Middle frontal gyrus (tissue), 1 donor: ENCODE results near the gene HPGDS.
"Not testable (repeated sequence)": the region's sequence is repeated elsewhere in the genome, so short reads cannot be mapped to it uniquely, and the experiment has no call there.

Experiments
- DNase-seq: peaks from one replicate; pipeline ENCODE4 v3.0.0-alpha.2; 2015; ENCODE audit warnings: low spot score; ENCODE audit errors: extremely low spot score

The HPGDS gene

DNA sequence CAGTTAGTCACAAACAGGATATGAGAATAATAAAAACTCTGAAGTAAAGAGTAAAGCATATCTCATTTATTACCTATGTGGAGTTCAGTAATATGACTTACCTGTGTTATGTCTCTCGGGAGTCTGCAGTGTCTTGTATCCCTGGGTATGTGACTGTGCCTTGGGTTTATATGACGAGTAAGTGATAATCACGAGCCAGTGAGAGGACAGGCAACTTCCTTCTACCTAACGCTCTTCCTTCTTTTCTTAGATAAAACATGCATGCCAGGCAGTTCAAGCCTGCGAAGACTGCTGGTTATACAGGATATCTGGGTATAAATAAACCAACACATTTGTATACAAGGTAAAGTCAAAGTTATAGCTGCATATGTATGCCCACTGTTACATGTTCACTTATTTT, at the start of gene HPGDS:
HPGDS (minus strand) TSS at position 143 of the 400 bp plus-strand sequence. CDS start 8,207 bp downstream, outside the sequence.
- DNase-seq: no peak

DNA sequence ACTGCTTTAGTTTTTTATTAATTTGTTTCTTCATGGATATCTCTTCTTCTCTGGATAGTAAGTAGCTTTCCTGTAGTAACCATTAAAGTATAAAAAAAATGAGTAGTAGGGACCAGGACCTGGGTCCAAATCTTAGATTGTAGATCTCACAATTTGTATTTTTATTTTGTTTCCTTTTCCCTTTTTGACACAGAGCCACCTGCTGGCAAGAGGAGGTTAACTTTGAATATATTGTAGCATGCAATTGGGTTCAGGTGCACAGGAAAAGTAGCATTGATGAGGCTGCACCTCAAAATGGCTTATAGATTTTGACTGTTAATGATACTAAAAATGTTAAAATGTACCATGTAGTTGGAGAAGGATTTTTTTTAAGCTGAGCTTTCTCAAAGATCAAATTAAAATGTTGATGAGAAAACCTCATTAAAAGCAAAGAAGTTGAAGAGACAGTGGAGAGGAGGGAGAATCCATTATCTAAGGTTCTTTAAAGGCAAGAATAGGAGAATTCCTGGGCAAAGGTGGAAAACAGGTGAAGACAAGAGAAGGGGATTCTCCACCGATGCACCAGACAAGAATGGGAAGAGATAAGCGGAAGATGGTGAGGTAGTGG, 48.3 kb upstream of the HPGDS start:
- DNase-seq: no peak

DNA sequence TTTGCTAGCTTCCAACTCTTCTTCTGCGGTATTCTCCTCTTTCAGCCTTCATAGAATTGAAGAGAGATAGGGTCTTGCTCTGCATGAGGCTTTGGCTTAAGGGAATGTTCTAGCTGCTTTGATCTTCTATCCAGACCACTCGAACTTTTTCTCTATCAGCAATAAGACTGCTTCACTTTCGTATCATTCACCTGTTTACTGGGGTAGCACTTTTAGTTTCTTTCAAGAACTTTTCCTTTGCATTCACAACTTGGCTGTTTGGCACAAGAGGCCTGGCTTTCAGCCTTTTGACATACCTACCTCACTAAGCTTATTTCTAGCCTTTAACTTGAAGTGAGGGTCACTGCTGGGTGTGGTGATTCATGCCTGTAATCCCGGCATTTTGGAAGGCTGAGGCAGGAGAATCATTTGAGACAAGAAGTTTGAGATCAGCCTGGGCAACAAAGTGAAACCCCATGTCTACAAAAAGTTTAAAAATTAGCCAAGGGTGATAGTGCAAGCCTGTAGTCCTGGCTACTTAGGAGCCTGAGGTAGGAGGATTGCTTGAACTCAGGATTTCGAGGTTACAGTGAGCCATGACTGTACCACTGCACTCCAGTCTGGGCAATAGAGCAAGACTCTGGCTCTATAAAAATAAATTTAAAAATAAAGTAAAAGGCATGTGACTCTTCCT, 47.1 kb upstream of the HPGDS start:
- no peak for DNase-seq

DNA sequence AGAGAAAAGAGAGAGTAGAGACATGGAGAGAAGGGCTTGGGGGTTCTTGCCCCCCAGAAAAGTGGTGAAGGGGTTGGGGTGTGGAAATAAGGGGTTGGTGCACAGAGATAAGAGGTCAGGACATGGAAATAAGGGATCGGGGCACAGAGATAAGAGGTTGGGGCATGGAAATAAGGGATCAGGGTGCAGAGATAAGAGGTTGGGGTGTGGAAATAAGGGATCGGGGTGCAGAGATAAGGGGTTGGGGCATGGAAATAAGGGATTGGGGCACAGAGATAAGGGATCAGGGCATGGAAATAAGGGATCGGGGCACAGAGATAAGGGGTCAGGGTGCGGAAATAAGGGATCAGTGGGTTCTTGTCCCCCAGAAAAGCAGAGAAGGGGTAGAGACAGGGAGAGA, 45.3 kb upstream of the HPGDS start:
- not testable (repeated sequence) for DNase-seq

DNA sequence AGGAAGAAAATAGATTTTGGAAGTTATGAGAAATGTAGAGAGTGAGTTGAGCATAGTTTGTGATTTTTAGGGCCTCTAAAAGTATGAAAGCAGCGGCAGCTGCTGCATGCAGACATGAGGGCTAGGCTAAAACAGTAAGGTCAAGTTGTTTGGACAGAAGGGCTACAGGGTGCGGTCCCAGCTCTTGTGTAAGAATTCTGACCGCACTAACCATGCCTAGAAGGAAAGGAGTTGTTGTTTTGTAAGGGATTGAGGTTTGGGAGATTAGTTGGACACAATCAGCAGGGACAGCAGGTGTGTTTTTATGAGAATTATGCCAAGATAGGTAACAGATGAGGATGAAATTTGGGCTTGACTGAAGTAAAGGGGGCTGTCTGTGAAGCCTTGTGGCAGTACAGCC, 42.8 kb upstream of the HPGDS start:
- DNase-seq: not testable (repeated sequence)

DNA sequence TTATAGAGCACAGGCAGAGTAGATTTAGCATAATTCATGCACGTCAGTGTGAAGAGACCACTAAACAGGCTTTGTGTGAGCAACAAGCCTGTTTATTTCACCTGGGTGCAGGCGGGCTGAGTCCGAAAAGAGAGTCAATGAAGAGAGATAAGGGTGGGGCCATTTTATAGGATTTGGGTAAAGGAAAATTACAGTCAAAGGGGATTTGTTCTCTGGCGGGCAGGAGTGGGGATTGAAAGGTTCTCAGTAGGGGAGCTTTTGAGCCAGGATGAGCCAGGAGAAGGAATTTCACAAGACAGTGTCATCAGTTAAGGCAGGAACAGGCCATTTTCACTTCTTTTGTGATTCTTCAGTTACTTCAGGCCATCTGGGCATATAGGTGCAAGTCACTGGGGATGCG, 40.3 kb upstream of the HPGDS start:
- not testable (repeated sequence) for DNase-seq

DNA sequence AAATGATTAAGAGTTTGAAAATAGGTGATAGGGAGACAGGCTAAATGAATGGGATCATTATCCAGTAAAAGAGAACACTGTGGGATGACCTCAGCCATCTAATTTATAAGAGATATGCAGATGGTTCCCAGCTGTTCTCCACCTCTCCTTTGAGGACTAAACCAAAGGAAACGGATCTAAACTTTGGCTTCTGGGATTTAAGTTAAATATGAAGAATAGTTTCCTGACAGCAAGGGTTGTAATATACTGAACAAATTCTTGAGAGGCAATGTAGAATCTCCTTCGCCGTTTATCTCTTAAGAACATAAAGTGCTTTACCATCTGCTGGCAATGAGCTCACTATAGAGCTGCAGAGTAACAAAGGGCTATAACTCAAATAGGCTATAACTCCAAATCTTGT, 35.4 kb upstream of the HPGDS start:
- no peak for DNase-seq

DNA sequence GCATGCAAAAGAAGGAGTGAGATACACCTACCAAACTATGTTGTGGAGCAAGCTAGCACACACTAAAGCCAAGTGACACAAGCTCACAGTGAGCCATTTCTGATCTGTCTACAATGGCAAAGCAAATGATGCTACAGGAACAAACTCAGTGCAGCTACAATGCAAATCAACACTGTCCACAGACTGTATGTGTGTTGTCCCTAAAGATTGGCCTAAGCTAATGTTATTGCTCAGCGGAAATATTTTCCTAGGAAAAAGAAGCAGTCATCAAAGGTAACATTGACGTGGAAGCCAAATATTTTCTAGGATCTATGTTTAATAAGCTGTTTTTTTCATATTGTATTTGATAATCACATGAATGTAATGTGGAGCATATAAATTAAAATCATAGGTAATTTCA, 34.7 kb upstream of the HPGDS start:
- DNase-seq: no peak

DNA sequence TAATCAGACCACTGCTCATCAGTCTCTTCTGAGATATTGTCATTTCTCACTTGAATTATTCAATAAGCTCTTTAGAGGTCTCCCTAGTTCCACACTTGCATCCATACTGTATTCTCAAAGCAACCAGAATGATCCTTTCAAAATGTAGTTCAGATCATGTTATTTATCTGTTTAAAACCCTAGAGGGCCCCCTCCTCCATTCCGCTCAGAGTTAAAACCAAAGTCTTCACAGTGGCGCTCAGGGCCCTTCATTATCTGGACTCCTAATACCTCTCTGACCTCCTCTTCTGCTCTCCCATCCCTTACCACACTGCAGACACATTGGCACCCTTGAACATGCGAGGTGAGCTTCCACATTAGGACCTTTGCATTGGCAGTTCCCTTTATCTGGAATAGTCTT, 32.7 kb upstream of the HPGDS start:
- no peak for DNase-seq

DNA sequence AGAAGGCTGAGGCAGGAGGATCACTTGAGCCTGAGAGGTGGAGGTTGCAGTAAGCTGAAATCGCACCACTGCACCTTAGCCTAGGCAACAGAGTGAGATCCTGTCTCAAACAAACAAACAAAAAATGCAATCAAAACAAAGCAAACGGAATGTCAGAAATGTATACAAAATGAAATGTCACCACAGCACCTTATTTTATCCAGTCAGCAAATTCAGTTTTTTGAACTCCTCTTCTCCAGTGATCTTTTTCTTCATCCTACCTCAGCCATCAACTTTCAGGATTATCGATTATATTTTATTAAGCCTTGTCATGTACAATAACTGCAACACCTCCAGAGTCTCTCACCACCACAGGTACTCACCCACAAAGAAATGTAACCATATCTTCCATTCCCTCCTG, 31.1 kb upstream of the HPGDS start:
- DNase-seq: no peak

DNA sequence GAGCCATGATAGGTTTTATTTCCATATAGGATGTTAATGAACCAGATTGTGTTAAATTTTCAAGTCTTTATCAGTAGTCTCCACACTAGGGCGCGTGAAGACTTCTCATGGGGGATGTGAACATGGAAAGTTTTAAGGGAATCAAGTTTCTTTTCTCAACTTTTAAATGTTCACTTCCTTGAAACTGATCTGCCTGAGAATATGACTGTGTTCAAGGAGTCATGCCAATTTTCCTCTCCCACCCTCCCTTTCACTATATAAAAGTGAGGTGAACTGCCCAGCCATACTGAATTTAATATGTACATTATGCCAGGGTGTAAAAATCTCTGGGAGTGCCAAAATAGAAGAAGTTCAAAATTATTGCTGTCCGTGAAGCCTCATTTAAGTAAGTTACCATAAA, 30.4 kb upstream of the HPGDS start:
- no peak for DNase-seq

DNA sequence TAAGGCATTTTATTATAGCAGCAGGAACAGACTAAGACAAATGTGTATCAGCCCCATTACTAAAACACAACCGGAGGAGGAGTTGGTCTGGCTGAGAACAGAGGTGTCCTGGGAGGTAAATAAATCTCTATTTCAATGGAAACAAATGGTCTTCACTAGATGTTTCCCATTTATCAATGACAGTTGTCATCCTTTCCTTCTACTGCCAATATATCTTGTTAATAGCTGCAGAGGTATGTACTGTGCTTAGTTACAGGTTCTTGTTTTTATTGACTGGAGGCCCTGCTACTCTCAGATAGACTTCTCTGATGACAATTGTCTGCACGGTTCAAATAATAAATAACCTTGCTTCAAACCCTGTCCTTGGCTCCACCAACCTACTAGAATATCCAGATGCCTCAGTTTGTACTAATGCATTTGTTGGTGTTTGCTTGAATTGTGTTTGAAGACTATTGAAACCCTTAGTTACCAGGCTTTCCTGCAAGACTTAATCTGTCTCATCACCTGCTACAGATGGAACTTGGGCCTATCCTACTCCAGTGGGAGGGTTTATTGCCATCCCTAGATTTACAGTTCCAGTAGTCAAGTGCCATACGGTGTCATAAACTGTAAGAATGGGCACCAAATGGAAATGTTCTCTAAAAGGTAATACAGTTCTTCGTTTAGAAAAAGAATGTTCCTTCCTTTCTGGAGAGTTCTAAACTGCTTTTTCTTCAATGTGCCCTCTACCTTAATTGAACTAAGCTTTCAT, 29.8 kb upstream of the HPGDS start:
- no peak for DNase-seq

DNA sequence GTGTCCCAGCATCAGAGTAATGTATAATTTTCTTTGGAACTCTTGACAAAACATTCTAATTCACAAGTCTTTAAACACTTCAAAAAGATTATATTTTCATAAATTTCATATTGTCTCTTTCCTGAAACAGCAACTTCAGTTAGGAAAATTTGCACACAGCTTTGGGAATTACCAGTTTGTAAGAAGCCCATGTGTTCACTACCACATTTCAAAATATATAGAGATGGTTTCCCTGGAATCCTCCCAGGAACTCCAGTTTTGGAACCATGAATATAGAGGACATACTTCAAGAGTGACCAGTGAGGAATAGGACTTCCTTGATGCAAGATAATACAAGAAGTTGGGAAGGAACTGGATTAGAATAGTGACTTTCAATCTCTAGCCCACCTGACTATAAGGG, 28.7 kb upstream of the HPGDS start:
- DNase-seq: no peak

DNA sequence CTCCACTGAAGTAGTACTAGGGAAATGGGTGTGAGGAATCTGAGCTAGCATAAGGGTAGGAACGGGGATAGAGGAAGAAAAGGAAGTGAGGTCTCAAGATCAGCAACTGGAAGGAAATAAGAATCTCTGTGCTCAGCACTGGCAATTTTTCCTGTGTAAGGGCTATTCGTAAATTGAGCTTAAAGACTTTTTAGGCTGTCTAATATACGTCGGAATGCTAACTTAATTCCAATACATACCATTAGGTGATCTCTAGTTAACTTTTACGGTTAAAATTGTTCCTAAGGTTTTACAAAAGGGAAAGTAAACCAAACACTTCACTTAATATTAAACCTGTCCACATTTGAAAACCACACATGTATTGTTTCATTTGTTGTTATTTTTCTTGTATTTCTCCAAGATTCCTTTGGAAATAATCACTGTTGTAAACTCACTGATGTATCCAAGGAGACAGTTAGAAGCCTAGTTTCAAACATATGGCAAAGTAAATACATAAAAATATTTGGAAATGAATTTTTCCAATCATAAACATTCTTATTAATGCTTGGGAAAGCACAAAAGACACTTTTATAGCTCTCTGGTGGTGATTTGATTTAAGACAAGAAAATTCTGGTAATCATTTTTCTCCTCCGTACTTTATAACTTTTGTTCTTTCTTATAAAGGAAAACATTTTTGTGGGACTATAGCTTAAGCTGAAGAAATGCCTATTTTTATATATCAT, 28.1 kb upstream of the HPGDS start:
- DNase-seq: no peak

DNA sequence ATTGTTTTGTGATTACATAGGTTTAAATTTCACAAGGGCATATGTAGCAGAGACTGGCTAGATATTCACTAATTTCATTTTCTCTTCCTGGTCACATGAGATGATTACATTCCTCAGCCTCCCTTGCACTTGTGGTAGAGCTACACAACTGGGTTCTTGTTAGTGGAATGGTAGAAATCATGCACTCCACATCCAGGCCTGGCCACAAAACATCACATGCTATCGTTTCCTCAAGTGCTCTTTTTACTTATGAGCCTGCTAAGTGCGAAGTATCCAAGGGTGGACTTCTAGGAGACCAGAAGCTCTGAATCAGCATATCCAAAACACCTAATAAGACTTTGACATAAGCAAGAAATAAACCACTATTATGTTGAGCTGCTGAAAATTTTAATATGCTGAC, 26.4 kb upstream of the HPGDS start:
- DNase-seq: no peak

DNA sequence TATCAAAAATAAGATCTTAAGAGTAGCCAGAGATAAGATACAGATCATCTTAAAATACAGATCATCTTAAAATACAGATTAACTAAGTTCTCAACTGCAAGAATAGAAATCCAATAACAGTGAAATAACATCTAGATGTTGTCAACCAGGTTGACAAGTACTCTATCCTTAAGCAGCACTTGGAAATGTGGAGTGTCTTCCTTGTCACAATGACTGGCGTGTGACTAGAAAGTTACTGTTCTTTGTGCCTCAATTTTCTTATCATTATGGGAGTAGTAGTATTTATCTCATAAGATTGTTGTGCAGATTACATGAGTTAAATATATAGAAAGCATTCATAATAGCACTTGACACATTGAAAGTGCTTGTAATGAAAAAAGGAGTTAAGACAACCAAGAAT, 25.8 kb upstream of the HPGDS start:
- DNase-seq: no peak

DNA sequence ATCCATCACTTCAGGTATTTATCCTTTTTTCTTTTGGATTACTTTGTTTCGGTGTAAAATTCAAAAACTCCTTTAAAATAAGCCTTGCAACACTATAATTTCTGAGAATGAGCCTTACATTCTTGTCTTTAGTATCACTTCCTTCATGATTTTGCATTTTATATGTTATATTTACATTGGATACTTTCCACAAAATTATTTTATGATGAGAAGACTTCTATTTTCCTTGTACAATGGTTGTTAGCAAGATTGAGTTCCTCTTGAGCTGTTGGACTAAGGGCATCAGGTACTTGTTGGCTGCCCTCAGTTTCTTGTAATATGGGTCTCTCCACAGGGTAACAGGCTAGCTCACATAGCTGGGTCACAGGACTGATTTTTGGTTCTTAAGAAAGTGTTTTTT, 22.7 kb upstream of the HPGDS start:
- DNase-seq: no peak

DNA sequence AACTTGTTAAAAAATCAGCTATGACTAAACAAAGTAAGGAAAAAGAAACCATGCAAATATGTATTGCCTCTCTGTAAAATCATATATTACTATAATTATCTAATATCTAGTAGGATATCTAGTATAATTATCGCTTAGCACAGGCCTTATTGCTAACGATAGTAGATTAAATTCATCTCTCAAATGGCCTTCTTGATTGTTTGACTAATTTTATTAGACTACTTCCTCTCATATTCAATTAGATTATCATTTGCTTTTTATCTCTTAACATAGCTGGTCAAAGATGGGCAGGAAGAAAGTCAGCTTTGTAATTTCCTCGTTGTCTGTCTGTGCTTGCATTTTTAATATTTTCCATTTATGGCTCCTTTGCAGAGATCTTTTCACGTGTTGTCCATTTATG, 21.9 kb upstream of the HPGDS start:
- DNase-seq: no peak

DNA sequence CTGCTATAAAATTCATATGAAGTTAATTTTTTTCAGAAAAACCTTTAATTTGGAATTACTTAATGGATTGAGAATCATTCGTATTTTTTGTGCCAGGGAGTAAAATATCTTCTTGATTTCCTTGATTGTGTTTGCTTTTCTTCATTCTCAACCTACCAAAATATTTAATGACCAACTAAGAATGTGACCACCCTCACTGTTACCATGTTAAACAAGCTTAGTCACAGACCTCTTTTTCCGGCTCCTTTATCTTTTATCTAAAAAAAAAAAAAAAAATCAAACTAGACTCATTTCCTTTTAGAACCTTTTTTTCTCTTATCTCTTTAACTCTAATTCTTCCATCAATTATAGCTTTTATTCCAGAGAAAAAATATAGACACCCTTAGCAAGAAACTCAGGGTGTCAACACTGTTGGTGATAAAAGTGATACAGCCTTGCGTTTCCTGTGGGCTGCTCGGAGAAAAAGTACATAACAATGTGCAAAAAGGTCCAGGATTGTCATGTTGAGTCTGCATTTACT, 20.6 kb upstream of the HPGDS start:
- no peak for DNase-seq

DNA sequence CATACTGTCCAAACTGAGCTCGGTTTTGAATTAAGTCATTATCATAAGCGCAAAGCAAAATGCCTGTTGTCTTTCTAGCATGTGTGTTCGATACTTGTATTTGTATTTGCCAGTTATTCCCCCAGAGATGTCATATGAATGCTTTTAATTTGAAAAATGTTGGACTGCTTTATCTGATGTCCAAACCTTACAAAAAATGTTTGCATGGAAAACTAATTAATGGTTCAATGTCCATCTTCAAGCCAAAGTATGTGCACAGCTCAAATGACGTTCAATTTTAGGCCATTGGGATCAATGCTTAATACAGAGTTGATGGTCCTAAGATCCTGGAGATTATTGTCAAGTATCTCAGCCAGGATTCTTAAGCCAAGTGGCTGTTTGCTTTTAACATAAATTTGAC, 17.2 kb upstream of the HPGDS start:
- DNase-seq: no peak

DNA sequence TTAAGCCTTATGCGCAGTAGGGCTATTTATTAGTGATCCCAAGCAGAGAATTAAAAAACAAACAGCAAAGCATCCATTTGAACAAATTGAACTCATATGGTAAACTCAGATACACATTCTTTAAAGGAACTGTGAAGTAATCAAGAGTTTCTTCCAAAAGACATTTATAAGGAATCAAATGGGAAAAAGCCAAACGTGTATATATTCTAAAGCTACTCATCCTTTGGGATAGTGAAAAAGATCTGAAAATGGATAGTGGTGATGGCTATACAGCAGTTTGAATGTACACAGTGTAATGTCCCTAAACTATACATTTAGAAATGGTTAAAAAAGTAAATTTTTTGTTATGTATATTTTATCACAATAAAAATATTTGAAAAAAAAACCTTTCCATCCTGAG, 16.6 kb upstream of the HPGDS start:
- DNase-seq: no peak

DNA sequence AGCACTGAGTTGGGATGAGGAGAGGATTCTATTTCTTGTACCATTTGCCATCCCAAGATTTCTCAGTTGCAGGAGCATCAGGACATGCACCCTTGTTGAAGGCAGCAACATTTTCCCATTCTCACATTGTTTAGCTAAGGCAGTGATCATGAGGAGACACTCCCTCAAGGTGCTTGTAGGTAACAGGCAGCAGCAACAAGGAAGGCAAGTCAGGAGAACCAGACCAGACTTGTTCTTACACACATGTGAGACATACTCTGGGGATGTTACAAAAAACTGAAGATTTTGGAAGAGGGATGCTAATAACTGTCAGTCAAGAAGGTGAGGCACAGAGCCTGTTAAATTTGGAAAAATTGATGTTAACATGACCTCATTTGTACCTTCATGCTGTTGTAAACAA, 15.5 kb upstream of the HPGDS start:
- DNase-seq: no peak
